Right lobe of liver (tissue), 4 donors: ENCODE results near the gene BSCL2.

Experiments used
- CTCF ChIP-seq, 4 donors: fragments of 200-600 bp in 3 of 4; fragments of 450-650 bp in 1 of 4; IDR thresholded peaks; one replicate each; pipeline versions ENCODE4 v1.5.1 to v1.8.0; 2016 to 2022; ENCODE audit warnings: antibody characterized with exemption in 4 of 4, mild to moderate bottlenecking in 2 of 4
- POLR2A ChIP-seq: fragments of 450-650 bp; IDR thresholded peaks from one replicate; pipeline ENCODE4 v1.6.1; 2017; ENCODE audit warnings: antibody characterized with exemption, mild to moderate bottlenecking
- donor health status: DM: no; HTN: no; CAD: no.
- donor health status: DM: no; HTN: no; CAD: no.
- donor health status: DM: no; HTN: yes; CAD: no.

- TF ChIP-seq POLR2A (no peak), CTCF (IDR thresholded peaks at IDR 0.05) (no peak)
These were observed 9.6 kb upstream of the BSCL2 start for GRCh38 chr11:62716816-62717215.
